Fibroblast of lung (primary cell): ENCODE data around the gene ABO. TPM values are rescaled to one million over a fixed set of nuclear protein-coding genes. Genes with fewer than 3 reads are reported as not detected.

Experiments
- DNase-seq, 2 donors: peaks; one replicate each; pipeline versions ENCODE4 v3.0.0 to v3.0.0-alpha.2; 2010; ENCODE audit warnings: low read depth in 2 of 2
- H2AFZ ChIP-seq: 2 replicates; pipeline ENCODE4 v1.5.1; 2012; ENCODE audit warnings: low read length, control low read depth, inconsistent platforms
- H3K27ac ChIP-seq: 2 replicates; pipeline ENCODE4 v1.5.1; 2011; ENCODE audit warnings: low read length, control low read depth; ENCODE audit not compliant: insufficient read depth
- H3K27me3 ChIP-seq: 2 replicates; pipeline ENCODE4 v1.5.1; 2011; ENCODE audit warnings: mild to moderate bottlenecking, low read length; ENCODE audit not compliant: control insufficient read depth, insufficient read depth
- H3K36me3 ChIP-seq: 2 replicates; pipeline ENCODE4 v1.5.1; 2011; ENCODE audit warnings: low read length; ENCODE audit not compliant: control insufficient read depth, insufficient read depth
- H3K4me1 ChIP-seq: 2 replicates; pipeline ENCODE4 v1.5.1; 2011; ENCODE audit warnings: low read length; ENCODE audit not compliant: control insufficient read depth, insufficient read depth; ENCODE audit errors: extremely low read depth
- H3K4me2 ChIP-seq: 2 replicates; pipeline ENCODE4 v1.5.1; 2011; ENCODE audit warnings: low read length, control low read depth; ENCODE audit not compliant: insufficient read depth; ENCODE audit errors: extremely low read depth
- H3K4me3 ChIP-seq, 4 experiments: fragments of 200-600 bp in 1 of 4; sonication (generic) in 1 of 4; replicated peaks in 1 of 4; 2 replicates each; pipeline ENCODE4 v1.5.1; 2011 to 2016; ENCODE audit warnings: low read length in 4 of 4, low read depth in 3 of 4, mild to moderate bottlenecking in 3 of 4, control low read depth in 2 of 4, inconsistent platforms in 1 of 4, mixed read lengths in 1 of 4; ENCODE audit not compliant: insufficient read depth in 1 of 4; ENCODE audit errors: control extremely low read depth in 1 of 4
- H3K79me2 ChIP-seq: 2 replicates; pipeline ENCODE4 v1.5.1; 2012; ENCODE audit warnings: mild to moderate bottlenecking, low read length, inconsistent platforms; ENCODE audit not compliant: control insufficient read depth, insufficient read depth
- H3K9ac ChIP-seq: 2 replicates; pipeline ENCODE4 v1.5.1; 2011; ENCODE audit warnings: mild to moderate bottlenecking, low read length, control low read depth; ENCODE audit not compliant: insufficient read depth
- H3K9me3 ChIP-seq: 2 replicates; pipeline ENCODE4 v1.5.1; 2012; ENCODE audit warnings: low read depth, low read length; ENCODE audit not compliant: control insufficient read depth, insufficient read depth
- H4K20me1 ChIP-seq: 2 replicates; pipeline ENCODE4 v1.5.1; 2011; ENCODE audit warnings: low read length; ENCODE audit not compliant: control insufficient read depth, insufficient read depth; ENCODE audit errors: extremely low read depth
- EZH2 ChIP-seq: IDR thresholded peaks from 2 replicates; pipeline ENCODE4 v1.5.1; 2012; ENCODE audit warnings: low read length, control low read depth, mild to moderate bottlenecking; ENCODE audit errors: missing control alignments
- polyA plus RNA-seq, 2 donors: library from polyadenylated mRNA; depleted of rRNA in 1 of 2; stranded (reverse) in 1 of 2; unstranded in 1 of 2; fragments of >200 nt; gene quantifications; 2 replicates each; pipeline ENCODE4 v1.2.1, GENCODE V29; 2011 to 2012; ENCODE audit warnings: missing spikeins in 1 of 2
- total RNA-seq: library from RNA; depleted of rRNA; stranded (reverse); fragments of >200 nt; gene quantifications from 2 replicates; pipeline ENCODE4 v1.2.1, GENCODE V29; 2014
- TF ChIP-seq, protein P1 (sequence below), 2 donors: IDR thresholded peaks in 1 of 2; conservative IDR thresholded peaks in 1 of 2; 1 replicate in 1 of 2; 2 replicates in 1 of 2; pipeline ENCODE4 v1.5.1; 2011 to 2012; ENCODE audit warnings: low read length in 2 of 2, control low read depth in 1 of 2, inconsistent platforms in 1 of 2, low read depth in 1 of 2, mild to moderate bottlenecking in 1 of 2

ABO gene
- total and polyA plus RNA-seq, 2 donors (not counting 1 experiment from before 2014, with no cell fraction given) = not detected

DNA sequence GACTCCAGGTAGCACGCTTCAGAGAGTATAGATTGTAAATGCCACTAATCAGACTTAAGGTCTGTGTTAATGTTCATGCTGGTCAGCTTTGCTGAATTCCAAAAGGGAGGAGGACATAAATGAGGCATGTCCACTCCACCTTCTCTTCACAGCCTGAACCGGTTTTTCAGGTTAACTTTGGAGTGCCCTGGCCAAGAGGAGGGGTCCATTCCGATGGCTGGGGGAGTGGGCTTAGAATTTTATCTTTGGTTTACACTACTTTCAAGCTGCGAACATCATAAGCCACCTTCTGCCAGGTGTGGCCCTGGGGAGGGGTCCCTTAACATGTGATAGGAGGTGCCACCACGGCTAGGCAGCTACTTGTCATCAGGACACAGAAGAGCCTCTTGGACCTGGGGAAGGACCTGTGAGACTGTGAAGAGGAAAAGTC is 24.2 kb downstream of the ABO start:
- DNase-seq = no peak
- Histone ChIP-seq H2AFZ (no peak overlapping the region), H3K27ac (no peak overlapping the region), H3K36me3 (no peaks in the 10 kb centered on the region), H3K27me3 (no peaks in the 10 kb centered on the region), H3K79me2 (no peaks in the 10 kb centered on the region), H3K9me3 (no peaks in the 10 kb centered on the region), H3K9ac (no peak overlapping the region), H3K4me1 (no peaks in the 10 kb centered on the region), H4K20me1 (no peaks in the 10 kb centered on the region), H3K4me2 (no peak overlapping the region), H3K4me3 (no peak overlapping the region)
- TF ChIP-seq EZH2 = no peak
- TF ChIP-seq, protein P1, sequence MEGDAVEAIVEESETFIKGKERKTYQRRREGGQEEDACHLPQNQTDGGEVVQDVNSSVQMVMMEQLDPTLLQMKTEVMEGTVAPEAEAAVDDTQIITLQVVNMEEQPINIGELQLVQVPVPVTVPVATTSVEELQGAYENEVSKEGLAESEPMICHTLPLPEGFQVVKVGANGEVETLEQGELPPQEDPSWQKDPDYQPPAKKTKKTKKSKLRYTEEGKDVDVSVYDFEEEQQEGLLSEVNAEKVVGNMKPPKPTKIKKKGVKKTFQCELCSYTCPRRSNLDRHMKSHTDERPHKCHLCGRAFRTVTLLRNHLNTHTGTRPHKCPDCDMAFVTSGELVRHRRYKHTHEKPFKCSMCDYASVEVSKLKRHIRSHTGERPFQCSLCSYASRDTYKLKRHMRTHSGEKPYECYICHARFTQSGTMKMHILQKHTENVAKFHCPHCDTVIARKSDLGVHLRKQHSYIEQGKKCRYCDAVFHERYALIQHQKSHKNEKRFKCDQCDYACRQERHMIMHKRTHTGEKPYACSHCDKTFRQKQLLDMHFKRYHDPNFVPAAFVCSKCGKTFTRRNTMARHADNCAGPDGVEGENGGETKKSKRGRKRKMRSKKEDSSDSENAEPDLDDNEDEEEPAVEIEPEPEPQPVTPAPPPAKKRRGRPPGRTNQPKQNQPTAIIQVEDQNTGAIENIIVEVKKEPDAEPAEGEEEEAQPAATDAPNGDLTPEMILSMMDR (conservative IDR thresholded peaks at IDR 0.05 in 1 of 2, IDR thresholded peaks at IDR 0.05 in 1 of 2; ENCODE audit: low read depth in 1 of 2, low read length in 2 of 2) = no peak

- DNase-seq = no peak
- Histone ChIP-seq H4K20me1 (no peaks in the 10 kb centered on the region), H3K9me3 (no peaks in the 10 kb centered on the region), H3K9ac (no peak overlapping the region), H3K4me1 (no peaks in the 10 kb centered on the region), H3K36me3 (no peaks in the 10 kb centered on the region), H2AFZ (no peak overlapping the region), H3K27ac (no peak overlapping the region), H3K27me3 (no peaks in the 10 kb centered on the region), H3K4me3 (no peak overlapping the region), H3K4me2 (no peak overlapping the region), H3K79me2 (no peaks in the 10 kb centered on the region)
- TF ChIP-seq, protein P1 (conservative IDR thresholded peaks at IDR 0.05 in 1 of 2, IDR thresholded peaks at IDR 0.05 in 1 of 2; ENCODE audit: low read depth in 1 of 2, low read length in 2 of 2) = no peak
- no peak for TF ChIP-seq EZH2
These were observed 25.7 kb downstream of the ABO start for GRCh38 chr9:133249337-133249736.

DNA sequence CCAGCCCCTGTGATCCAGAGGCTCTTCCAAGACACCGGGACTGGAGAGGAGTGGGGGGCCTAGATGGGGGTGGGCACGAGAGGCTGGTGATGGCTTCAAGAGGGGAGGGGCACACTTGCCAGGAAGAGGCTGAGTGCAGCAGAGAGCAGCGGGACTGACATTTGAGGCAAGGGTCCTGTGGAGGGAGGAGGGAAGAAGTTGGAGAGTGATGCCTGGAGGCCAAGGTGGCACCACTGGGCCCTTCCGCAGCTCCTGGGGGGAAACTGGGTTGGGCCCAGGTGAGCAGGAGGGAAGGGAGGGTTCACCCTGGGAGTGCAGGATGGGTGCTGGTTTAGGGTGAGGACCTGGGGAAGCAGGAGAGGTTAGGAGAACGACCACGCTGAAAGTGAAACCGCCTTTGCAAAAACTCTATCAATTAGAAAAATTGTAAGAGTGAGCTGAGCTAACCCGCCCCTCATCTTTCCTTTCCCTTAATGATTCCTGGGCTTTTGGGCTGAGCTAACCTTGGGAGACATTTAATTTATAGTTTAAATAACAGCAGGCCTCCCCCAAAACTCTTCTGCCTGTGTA is 26.2 kb downstream of the ABO start:
- no peak for DNase-seq
- no peak overlapping the region for H2AFZ ChIP-seq
- H3K4me1 ChIP-seq = no peaks in the 10 kb centered on the region
- no peak overlapping the region for H3K4me3 ChIP-seq
- H3K4me2 ChIP-seq = no peak overlapping the region
- H3K79me2 ChIP-seq = no peaks in the 10 kb centered on the region
- no peak overlapping the region for H3K9ac ChIP-seq
- no peak overlapping the region for H3K27ac ChIP-seq
- TF ChIP-seq, protein P1 (conservative IDR thresholded peaks at IDR 0.05 in 1 of 2, IDR thresholded peaks at IDR 0.05 in 1 of 2; ENCODE audit: low read depth in 1 of 2, low read length in 2 of 2) = no peak
- TF ChIP-seq EZH2 = no peak
- no peaks in the 10 kb centered on the region for H4K20me1 ChIP-seq
- H3K36me3 ChIP-seq = no peaks in the 10 kb centered on the region
- H3K27me3 ChIP-seq = no peaks in the 10 kb centered on the region
- no peaks in the 10 kb centered on the region for H3K9me3 ChIP-seq
